Effector memory CD8-positive, alpha-beta T cell (primary cell): ENCODE measurements around the gene TPI1.
A peak's percentile ranks its signal among the peaks of the same experiment; 100 is the strongest.

Experiments
- ATAC-seq: fragments of 150-1000 bp; cut with Tn5 transposase; replicated peaks from 2 replicates; pipeline ENCODE4 v1.10.0; 2021; ENCODE audit warnings: mild to moderate bottlenecking, moderate library complexity
- DNase-seq, 3 experiments: peaks; one replicate each; pipeline ENCODE4 v3.0.0; 2021
- H3K27ac Mint-ChIP-seq, 2 donors: one replicate each; pipeline ENCODE4 v1.8.0; 2022; ENCODE audit warnings: mild to moderate bottlenecking in 2 of 2, mixed read lengths in 2 of 2, moderate library complexity in 2 of 2
- H3K27me3 Mint-ChIP-seq, 2 donors: one replicate each; pipeline ENCODE4 v1.8.0; 2022; ENCODE audit warnings: mixed read lengths in 2 of 2
- H3K36me3 Mint-ChIP-seq: one replicate; pipeline ENCODE4 v1.8.0; 2022; ENCODE audit warnings: mild to moderate bottlenecking, moderate library complexity, mixed read lengths; ENCODE audit not compliant: insufficient read depth
- H3K4me1 Mint-ChIP-seq, 2 donors: one replicate each; pipeline ENCODE4 v1.8.0; 2022; ENCODE audit warnings: low read depth in 2 of 2, mixed read lengths in 2 of 2
- H3K4me3 Mint-ChIP-seq, 2 donors: one replicate each; pipeline ENCODE4 v1.8.0; 2022; ENCODE audit warnings: mild to moderate bottlenecking in 2 of 2, mixed read lengths in 2 of 2, moderate library complexity in 2 of 2
- H3K9me3 Mint-ChIP-seq, 2 donors: one replicate each; pipeline ENCODE4 v1.8.0; 2022; ENCODE audit warnings: mixed read lengths in 2 of 2

The TPI1 gene

DNA sequence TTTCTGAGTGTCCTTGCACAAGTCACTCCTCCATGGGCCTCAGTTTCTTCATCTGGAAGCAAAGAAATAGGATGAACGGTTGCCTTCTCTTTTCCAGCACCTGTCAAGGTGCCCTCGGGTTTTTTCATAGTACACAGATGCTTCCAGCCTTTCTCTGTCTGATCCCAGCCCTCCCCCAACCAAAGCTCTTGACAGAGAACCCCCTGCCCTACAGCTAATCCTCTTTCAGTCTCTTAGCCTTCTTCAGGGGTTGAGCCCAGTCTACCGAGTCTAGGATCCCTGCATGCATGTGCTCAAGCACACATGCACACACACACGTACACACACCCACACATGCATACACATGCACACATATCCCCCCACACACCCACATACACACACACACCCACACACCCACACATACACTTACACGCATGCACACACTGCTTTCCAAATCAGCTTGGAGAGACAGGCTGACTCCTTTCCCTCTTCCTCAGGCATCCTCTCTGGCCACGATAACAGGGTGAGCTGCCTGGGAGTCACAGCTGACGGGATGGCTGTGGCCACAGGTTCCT lies 20.9 kb upstream of the TPI1 start:
- Mint-ChIP-seq H3K27ac (no peak overlapping the region), H3K27me3 (no peaks in the 10 kb centered on the region), H3K9me3 (no peaks in the 10 kb centered on the region), H3K4me1 (peaks cover 9% of the 10 kb centered on the region in 2 donors), H3K4me3 (no peak overlapping the region), H3K36me3 (peaks cover 17% of the 10 kb centered on the region)
- DNase-seq (no peak), ATAC-seq (no peak)

DNA sequence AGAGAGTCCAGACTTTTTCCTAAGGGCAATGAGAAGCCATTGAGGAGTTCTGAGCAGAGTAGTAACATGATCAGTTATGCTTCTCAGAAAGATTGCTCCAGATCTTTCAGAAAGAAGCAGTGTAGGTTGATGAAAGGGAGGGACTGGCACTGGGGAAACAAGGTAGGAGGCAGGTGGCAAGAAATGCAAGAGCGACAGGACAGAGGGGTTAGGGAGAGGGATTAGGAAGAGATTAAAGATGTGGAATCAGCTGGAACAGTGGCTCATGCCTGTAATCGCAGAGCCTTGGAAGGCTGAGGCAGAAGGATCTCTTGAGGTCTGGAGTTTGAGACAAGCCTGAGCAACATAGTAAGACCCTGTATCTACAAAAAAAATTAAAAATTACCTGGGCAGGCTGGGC lies 19.7 kb upstream of the TPI1 start:
- no peak overlapping the region for H3K27ac Mint-ChIP-seq
- peaks cover 12 to 13% of the 10 kb centered on the region in 2 donors for H3K4me1 Mint-ChIP-seq
- no peak for ATAC-seq
- H3K9me3 Mint-ChIP-seq = no peaks in the 10 kb centered on the region
- peaks cover 26% of the 10 kb centered on the region for H3K36me3 Mint-ChIP-seq
- DNase-seq = no peak
- H3K4me3 Mint-ChIP-seq = no peak overlapping the region
- no peaks in the 10 kb centered on the region for H3K27me3 Mint-ChIP-seq

DNA sequence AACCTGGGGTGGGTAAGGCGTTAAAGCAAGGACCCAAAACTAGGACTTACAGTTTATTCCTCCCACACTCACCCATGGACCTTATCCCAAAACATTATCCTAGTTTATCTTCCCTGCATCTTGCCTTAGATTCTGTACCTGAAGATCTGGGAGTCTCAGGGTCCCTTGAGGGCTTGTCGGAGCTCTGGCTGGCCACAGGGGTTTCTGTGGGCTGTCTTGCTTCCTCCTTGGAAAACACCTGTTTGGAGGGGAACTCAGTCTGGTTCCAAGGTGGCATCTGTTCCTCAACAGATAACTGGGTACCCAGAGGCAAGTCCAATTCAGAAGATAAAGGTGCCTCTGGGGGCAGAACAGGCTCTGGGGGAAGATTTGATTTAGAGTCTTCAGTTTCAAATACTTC lies 17.9 kb upstream of the TPI1 start:
- ATAC-seq = no peak
- Mint-ChIP-seq H3K27ac (peak overlapping the region in 1 of 2 donors; percentile 5), H3K36me3 (peaks cover 26% of the 10 kb centered on the region), H3K27me3 (no peaks in the 10 kb centered on the region), H3K4me3 (no peak overlapping the region), H3K4me1 (peaks cover 20 to 24% of the 10 kb centered on the region in 2 donors), H3K9me3 (no peaks in the 10 kb centered on the region)
- no peak for DNase-seq

DNA sequence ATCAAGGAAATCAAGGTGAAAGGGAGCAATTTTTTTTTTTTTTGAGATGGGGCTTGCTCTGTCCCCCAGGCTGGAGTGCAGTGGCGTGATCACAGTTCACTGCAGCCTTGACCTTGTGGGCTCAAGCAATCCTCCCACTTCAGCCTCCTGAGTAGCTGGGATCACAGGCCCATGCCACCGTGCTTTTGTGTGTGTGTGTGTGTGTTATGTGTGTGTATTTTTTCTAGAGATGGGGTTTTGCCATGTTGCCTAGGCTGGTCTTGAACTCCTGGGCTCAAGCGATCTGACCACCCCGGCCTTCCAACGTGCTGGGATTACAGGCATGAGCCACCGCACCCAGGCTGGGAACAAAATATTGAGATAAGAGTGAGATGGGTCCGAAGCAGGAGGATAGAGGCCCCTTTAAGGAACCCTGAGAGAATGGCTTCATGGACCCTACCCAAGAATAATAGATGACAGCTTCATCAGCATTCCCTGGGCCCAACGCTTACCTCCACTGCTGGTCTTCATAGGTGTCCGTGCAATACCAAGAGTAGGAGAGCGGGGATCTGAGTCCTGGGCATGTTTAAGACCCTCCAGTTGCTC lies 17.3 kb upstream of the TPI1 start:
- Mint-ChIP-seq H3K27ac (peak overlapping the region in 1 of 2 donors; percentile 66), H3K4me1 (peaks cover 20 to 24% of the 10 kb centered on the region in 2 donors), H3K4me3 (peak overlapping the region; percentile 37 to 85), H3K9me3 (no peaks in the 10 kb centered on the region), H3K36me3 (peaks cover 26% of the 10 kb centered on the region), H3K27me3 (no peaks in the 10 kb centered on the region)
- ATAC-seq (no peak), DNase-seq (no peak)

DNA sequence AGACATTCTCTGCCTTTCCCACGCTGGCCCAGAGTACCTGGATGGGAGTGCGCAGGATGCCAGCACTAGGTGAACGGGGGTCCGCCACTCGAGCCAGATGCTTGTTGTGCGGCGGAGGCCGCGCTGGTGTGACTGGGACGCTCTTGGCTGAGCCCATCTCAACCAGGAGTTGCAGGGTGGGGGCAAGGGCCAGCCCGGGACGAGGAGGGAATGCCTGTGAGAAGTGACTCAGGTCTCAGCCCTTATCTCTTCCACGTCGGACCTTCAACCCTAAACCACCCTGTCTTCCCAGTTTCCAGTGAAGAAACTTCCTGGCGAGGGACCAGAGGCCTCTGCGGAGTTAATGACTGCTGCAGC lies 16.6 kb upstream of the TPI1 start:
- Mint-ChIP-seq H3K4me1 (peaks cover 20 to 24% of the 10 kb centered on the region in 2 donors), H3K9me3 (no peaks in the 10 kb centered on the region), H3K27me3 (no peaks in the 10 kb centered on the region), H3K36me3 (peaks cover 28% of the 10 kb centered on the region), H3K27ac (peak overlapping the region; percentile 96 to 99), H3K4me3 (peak overlapping the region; percentile 85 to 86)
- ATAC-seq (no peak), DNase-seq (no peak)

DNA sequence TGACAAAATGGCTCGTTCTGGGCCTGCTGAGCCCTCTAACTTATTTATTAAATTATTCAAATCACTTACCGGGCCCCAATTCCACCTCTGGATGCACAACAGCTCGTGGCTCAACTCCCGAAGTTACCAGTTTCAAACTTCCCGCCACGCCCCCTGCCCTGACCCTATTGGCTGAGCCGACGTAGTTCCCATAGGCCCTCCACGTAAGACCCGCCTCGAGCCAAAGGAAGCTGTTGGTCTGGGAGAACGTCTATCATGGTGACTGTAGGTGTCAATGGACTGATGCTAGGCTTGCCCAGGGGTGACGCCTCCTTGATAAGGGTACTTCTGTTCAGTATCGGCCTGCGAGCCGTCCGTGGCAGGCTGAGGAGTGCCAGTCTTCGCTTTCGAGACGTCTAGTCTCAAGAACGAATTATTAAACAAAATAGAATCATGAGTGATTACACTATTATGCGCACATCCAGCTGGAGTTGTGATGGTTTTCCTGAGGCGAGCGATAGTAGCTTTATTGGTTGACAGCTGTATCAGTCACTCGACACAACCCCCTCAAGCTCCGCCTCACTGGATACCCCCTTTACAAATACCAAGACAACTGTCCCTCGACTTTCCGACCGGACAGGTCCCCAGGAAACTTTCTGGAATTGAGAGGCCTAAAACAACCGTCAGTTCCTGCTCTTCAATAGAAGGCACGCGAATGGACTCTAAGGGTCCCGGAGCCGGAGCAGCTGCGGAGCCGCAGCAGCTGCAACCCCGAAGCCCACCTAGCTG lies 16.0 kb upstream of the TPI1 start, which contains the start of gene CDCA3:
Gene CDCA3, minus strand, starts transcription at position 134 of the 768 bp plus-strand sequence. CDS start 334 bp downstream, outside the sequence.
- Mint-ChIP-seq H3K4me1 (peaks cover 20 to 24% of the 10 kb centered on the region in 2 donors), H3K36me3 (peaks cover 30% of the 10 kb centered on the region), H3K4me3 (peak within 1 kb of the TSS; percentile 85 to 86), H3K9me3 (no peaks in the 10 kb centered on the region), H3K27ac (peak within 1 kb of the TSS; percentile 96 to 99), H3K27me3 (no peaks in the 10 kb centered on the region)
- ATAC-seq (peak; percentile 56), DNase-seq (peak; percentile 88 to 92 (median 89))

DNA sequence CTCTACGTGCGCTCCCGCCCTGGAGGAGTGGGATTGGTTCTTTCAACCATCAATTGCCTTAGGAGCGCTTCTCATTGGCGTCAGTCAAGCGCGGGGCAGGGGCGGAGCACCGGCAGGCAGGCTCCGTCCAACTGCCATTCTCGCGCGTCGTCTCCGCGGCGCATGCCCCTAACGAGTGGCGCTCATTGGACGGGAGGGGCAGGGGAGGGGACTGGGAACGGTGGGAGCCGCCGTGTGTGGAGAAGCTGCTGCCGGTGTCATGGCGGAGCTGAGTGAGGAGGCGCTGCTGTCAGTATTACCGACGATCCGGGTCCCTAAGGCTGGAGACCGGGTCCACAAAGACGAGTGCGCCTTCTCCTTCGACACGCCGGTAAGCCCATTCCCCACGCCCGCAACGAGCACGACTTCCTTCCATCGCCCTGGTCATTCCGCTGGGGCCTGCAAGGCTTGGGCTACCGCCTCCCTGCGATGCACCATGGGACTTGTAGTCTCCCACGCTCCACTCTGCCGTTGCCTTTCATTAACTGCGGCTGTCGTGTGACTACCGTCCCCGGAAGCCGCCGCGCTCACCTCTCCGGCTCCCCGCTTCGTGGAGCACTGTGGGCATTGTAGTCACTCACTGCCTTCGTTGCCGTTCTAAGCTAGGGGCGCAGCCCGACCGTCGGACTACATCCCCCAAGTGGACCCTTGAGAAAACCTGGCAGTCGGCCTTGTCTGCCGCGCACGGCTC lies 15.2 kb upstream of the TPI1 start, which contains the start of gene USP5:
Gene USP5, plus strand, starts transcription at position 230 of the 730 bp plus-strand sequence. Its CDS starts 30 bp downstream, at position 260.
- Mint-ChIP-seq H3K27me3 (no peaks in the 10 kb centered on the region), H3K36me3 (peaks cover 36% of the 10 kb centered on the region), H3K4me1 (peaks cover 20 to 24% of the 10 kb centered on the region in 2 donors), H3K27ac (peak within 1 kb of the TSS; percentile 96 to 99), H3K9me3 (no peaks in the 10 kb centered on the region), H3K4me3 (peak within 1 kb of the TSS; percentile 85 to 86)
- peak; percentile 77 for ATAC-seq
- peak; percentile 96 to 98 (median 96) for DNase-seq

DNA sequence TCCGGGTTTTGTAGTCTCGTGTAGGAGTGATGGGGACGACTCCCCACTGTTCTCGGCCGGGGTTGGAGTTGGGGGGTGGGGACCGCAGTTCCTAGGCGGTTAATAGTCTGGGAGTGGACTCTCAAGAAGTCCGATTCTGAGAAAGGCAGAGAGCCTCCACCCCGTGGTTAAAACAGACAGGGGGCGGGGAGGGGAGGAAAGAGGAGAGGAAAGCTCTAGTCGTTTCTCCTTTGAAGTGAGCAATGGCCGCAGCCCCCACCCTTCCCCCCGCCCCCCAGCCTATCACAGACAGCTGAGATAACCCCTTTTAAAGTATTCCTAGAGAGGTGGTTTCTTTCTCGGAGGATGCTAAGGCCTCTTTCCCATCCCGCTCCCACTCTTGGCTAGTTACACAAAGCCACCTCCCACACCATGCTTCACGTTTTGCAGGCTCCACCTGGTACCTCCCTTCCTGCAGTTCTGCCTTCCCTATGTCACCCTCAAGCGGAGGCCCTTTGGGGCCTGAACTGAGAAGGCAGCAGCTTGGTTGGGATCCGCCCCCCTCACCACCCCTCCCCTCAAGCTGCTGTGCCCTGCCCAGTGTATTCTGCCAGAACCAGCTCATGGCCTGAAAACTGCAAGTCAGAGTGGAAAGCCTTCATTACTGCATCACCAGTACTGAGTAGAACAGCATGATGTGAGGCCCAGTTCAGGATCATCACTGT lies 14.5 kb upstream of the TPI1 start:
- Mint-ChIP-seq H3K4me1 (peaks cover 23 to 24% of the 10 kb centered on the region in 2 donors), H3K27ac (peak overlapping the region; percentile 96 to 99), H3K27me3 (no peaks in the 10 kb centered on the region), H3K4me3 (peak overlapping the region; percentile 85 to 86), H3K36me3 (peaks cover 42% of the 10 kb centered on the region), H3K9me3 (no peaks in the 10 kb centered on the region)
- no peak for ATAC-seq
- peak in 2 of 3 experiments; percentile 22 to 25 for DNase-seq

DNA sequence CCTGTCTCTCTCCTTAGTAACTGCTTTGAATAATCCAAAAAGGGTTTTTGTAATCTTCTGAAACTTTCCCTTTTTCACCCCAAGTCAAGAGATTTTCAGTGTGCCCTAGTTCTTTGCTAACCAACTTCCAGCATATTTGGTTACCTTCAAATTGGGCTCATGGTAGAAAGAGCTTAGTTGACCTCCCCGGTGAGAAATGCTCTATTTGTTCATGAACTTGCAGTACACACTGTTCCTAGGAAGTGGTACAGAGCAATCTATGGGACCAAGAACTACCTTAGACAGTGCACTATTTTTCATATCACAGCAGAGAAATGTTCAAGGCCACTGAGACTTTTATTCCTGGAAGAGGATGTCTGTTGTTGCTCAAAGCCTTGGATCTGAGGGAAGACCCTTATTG lies 13.7 kb upstream of the TPI1 start:
- peak overlapping the region; percentile 41 to 99 for H3K27ac Mint-ChIP-seq
- H3K4me3 Mint-ChIP-seq = peak overlapping the region; percentile 85 to 86
- no peak for ATAC-seq
- no peak for DNase-seq
- no peaks in the 10 kb centered on the region for H3K27me3 Mint-ChIP-seq
- peaks cover 44% of the 10 kb centered on the region for H3K36me3 Mint-ChIP-seq
- H3K9me3 Mint-ChIP-seq = no peaks in the 10 kb centered on the region
- H3K4me1 Mint-ChIP-seq = peaks cover 23 to 24% of the 10 kb centered on the region in 2 donors

DNA sequence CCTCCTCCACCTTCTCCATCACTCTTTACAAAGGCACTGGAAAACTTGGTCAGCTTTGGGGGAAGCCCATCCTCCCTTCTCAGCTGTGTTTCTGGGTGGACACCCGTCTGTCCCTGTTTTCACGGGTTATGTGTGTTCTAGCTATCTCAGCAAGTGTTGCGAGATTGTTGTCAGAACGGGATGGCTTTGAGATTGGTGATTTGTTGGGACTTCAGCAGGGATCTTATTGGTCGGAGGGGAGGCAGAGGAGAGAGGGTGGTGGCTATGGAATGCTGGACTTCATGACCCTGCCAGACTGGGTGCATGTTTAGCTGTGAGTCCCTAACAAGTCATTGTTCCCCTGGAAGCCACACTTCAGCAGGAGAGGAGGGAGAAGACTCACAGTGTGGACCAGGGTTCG lies 13.3 kb upstream of the TPI1 start:
- peak overlapping the region; percentile 85 to 86 for H3K4me3 Mint-ChIP-seq
- H3K4me1 Mint-ChIP-seq = peaks cover 23 to 24% of the 10 kb centered on the region in 2 donors
- DNase-seq = no peak
- H3K36me3 Mint-ChIP-seq = peaks cover 44% of the 10 kb centered on the region
- ATAC-seq = no peak
- H3K27me3 Mint-ChIP-seq = no peaks in the 10 kb centered on the region
- no peaks in the 10 kb centered on the region for H3K9me3 Mint-ChIP-seq
- peak overlapping the region; percentile 41 to 73 for H3K27ac Mint-ChIP-seq

DNA sequence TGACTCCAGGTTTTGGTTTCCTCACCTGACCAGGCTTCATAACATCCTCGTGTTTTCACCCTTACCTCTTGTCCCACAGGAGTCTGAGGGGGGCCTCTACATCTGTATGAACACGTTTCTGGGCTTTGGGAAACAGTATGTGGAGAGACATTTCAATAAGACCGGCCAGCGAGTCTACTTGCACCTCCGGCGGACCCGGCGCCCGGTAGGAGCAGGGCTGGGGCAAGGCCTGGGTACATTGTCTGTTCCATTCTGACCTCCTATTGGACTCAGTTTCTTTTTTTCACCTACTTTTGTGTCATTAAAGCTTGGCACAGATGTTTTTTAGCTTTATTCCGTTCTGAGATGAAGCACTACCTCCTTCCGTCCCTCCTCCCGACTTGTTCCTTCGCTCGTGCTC lies 12.0 kb upstream of the TPI1 start:
- Mint-ChIP-seq H3K27me3 (no peaks in the 10 kb centered on the region), H3K4me1 (peaks cover 21 to 22% of the 10 kb centered on the region in 2 donors), H3K36me3 (peaks cover 46% of the 10 kb centered on the region), H3K27ac (no peak overlapping the region), H3K4me3 (no peak overlapping the region), H3K9me3 (no peaks in the 10 kb centered on the region)
- ATAC-seq (no peak), DNase-seq (no peak)

DNA sequence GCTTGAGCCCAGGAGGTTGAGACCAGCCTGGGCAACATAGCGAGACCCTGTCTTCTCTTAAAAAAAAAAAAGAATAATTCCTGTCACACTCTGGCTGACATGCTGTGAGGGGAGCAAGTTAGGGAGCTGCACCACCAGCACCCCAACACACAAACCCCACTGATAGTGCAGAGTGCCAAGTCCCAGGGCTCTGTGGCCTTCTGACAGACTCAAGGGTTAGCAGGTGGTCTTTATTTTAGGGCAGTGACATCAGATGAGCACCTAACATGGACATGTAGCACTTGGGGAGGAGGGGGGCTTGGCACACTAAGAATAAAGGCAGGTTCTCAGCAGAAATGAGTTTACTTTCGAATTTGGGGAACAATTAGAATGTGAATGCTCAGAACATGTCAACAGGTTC lies 8.5 kb upstream of the TPI1 start:
- H3K27ac Mint-ChIP-seq = no peak overlapping the region
- no peak for ATAC-seq
- H3K4me3 Mint-ChIP-seq = no peak overlapping the region
- no peak for DNase-seq
- H3K36me3 Mint-ChIP-seq = peaks cover 42% of the 10 kb centered on the region
- no peaks in the 10 kb centered on the region for H3K9me3 Mint-ChIP-seq
- H3K27me3 Mint-ChIP-seq = no peaks in the 10 kb centered on the region
- H3K4me1 Mint-ChIP-seq = peaks cover 4 to 7% of the 10 kb centered on the region in 2 donors

DNA sequence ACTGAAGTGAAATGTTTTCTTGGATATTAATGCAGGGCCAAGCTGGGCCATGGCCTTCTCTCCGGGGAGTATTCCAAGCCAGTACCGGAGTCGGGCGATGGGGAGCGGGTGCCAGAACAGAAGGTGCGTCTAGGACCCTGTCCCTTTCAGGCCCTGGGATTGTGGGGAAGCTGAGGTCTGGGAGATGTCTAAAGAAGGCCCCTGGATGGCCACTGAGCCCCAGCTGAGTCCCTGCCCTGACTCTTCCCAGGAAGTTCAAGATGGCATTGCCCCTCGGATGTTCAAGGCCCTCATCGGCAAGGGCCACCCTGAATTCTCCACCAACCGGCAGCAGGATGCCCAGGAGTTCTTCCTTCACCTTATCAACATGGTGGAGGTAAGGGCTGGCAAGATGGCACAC lies 7.2 kb upstream of the TPI1 start:
- no peak overlapping the region for H3K27ac Mint-ChIP-seq
- no peaks in the 10 kb centered on the region for H3K9me3 Mint-ChIP-seq
- H3K27me3 Mint-ChIP-seq = no peaks in the 10 kb centered on the region
- H3K4me3 Mint-ChIP-seq = no peak overlapping the region
- H3K36me3 Mint-ChIP-seq = peaks cover 42% of the 10 kb centered on the region
- no peak for DNase-seq
- ATAC-seq = no peak
- H3K4me1 Mint-ChIP-seq = peaks cover 0 to 3% of the 10 kb centered on the region in 2 donors
